Measurements from ENCODE around the gene CAST.
"Not testable (repeated sequence)": the region's sequence is repeated elsewhere in the genome, so short reads cannot be mapped to it uniquely, and the experiment has no call there.

CAST gene

GRCh38 chr5:96778409-96778808 is 116.2 kb downstream of the CAST start:
- no peak for DNase-seq

- DNase-seq: no peak
Observed at GRCh38 chr5:96780626-96781025, 118.5 kb downstream of the CAST start.

- DNase-seq: no peak
Observed at GRCh38 chr5:96781031-96781971, 119.1 kb downstream of the CAST start.

GRCh38 chr5:96783326-96783725 is 121.2 kb downstream of the CAST start:
- no peak for DNase-seq

- DNase-seq: no peak
Observed at GRCh38 chr5:96785326-96786109, 123.3 kb downstream of the CAST start.

- no peak for DNase-seq
Observed at GRCh38 chr5:96788112-96788749, 126.1 kb downstream of the CAST start.

GRCh38 chr5:96789794-96790330 is 127.7 kb downstream of the CAST start:
- no peak for DNase-seq

- no peak for DNase-seq
Observed at GRCh38 chr5:96790961-96791504, 128.9 kb downstream of the CAST start.

- no peak for DNase-seq
Observed at GRCh38 chr5:96794757-96795156, 132.6 kb downstream of the CAST start.

- no peak for DNase-seq
Observed at GRCh38 chr5:96795626-96796025, 133.4 kb downstream of the CAST start.

- DNase-seq: no peak
Observed at GRCh38 chr5:96796434-96796833, 134.3 kb downstream of the CAST start.

GRCh38 chr5:96801718-96802117 is 139.5 kb downstream of the CAST start:
- not testable (repeated sequence) for DNase-seq

- peak; percentile 93 for DNase-seq
Observed at GRCh38 chr5:96807075-96807654, 145.0 kb downstream of the CAST start.

- DNase-seq: no peak
Observed at GRCh38 chr5:96808541-96808828, 146.3 kb downstream of the CAST start.

- DNase-seq: no peak
Observed at GRCh38 chr5:96808868-96809558, 146.8 kb downstream of the CAST start.

- no peak for DNase-seq
Observed at GRCh38 chr5:96809921-96810320, 147.7 kb downstream of the CAST start.

- no peak for DNase-seq
Observed at GRCh38 chr5:96812851-96813250, 150.7 kb downstream of the CAST start.

- DNase-seq: no peak
Observed at GRCh38 chr5:96814041-96814440, 151.9 kb downstream of the CAST start.

GRCh38 chr5:96816411-96816939 is 154.3 kb downstream of the CAST start:
- no peak for DNase-seq

- DNase-seq: no peak
Observed at GRCh38 chr5:96816991-96817390, 154.8 kb downstream of the CAST start.

GRCh38 chr5:96817506-96817905 is 155.3 kb downstream of the CAST start:
- DNase-seq: no peak

Measured in right kidney (tissue), 1 donor.